Liver (tissue), 2 donors: ENCODE measurements around the gene DCAF11.

Experiments
- REST ChIP-seq: IDR thresholded peaks from 2 replicates; pipeline ENCODE4 v1.6.1; 2016; ENCODE audit warnings: antibody characterized with exemption, mild to moderate bottlenecking
- TF ChIP-seq, protein P1 (sequence below): fragments of 150-350 bp; IDR thresholded peaks from 2 replicates; pipeline ENCODE4 v1.5.1; 2017; ENCODE audit warnings: improper control_type of control experiment, low read depth, low read length; ENCODE audit not compliant: missing input control
- TF ChIP-seq, protein P2 (sequence below): IDR thresholded peaks from 2 replicates; pipeline ENCODE4 v1.6.1; 2016; ENCODE audit warnings: antibody characterized with exemption
- donor health status: healthy.

DNA sequence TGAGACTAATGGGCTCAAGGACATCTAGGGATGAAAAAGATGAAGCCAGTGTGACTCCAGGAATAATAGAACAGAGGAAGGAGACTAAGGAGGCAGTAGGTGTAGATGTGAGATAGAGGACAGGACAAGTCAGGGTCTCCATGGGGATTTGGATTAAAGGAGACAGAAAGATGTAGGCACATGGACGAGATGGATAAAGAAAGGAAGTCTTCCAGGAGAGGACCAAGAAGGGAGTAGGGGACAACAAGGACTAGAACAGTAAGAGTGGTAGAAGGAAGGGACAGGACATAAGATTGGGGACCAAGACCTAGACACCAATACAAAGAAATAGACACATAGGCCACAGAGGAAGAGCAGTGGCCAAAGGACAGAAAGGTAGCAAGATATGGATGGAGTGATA lies 27.6 kb upstream of the DCAF11 start:
- TF ChIP-seq, protein P1, sequence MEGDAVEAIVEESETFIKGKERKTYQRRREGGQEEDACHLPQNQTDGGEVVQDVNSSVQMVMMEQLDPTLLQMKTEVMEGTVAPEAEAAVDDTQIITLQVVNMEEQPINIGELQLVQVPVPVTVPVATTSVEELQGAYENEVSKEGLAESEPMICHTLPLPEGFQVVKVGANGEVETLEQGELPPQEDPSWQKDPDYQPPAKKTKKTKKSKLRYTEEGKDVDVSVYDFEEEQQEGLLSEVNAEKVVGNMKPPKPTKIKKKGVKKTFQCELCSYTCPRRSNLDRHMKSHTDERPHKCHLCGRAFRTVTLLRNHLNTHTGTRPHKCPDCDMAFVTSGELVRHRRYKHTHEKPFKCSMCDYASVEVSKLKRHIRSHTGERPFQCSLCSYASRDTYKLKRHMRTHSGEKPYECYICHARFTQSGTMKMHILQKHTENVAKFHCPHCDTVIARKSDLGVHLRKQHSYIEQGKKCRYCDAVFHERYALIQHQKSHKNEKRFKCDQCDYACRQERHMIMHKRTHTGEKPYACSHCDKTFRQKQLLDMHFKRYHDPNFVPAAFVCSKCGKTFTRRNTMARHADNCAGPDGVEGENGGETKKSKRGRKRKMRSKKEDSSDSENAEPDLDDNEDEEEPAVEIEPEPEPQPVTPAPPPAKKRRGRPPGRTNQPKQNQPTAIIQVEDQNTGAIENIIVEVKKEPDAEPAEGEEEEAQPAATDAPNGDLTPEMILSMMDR = no peak
- TF ChIP-seq, protein P2, sequence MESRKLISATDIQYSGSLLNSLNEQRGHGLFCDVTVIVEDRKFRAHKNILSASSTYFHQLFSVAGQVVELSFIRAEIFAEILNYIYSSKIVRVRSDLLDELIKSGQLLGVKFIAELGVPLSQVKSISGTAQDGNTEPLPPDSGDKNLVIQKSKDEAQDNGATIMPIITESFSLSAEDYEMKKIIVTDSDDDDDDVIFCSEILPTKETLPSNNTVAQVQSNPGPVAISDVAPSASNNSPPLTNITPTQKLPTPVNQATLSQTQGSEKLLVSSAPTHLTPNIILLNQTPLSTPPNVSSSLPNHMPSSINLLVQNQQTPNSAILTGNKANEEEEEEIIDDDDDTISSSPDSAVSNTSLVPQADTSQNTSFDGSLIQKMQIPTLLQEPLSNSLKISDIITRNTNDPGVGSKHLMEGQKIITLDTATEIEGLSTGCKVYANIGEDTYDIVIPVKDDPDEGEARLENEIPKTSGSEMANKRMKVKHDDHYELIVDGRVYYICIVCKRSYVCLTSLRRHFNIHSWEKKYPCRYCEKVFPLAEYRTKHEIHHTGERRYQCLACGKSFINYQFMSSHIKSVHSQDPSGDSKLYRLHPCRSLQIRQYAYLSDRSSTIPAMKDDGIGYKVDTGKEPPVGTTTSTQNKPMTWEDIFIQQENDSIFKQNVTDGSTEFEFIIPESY = no peak
- TF ChIP-seq REST = no peak
